Thyroid gland (tissue), 4 donors: ENCODE data around the gene SKIC8.

Experiments
- CTCF ChIP-seq, 6 experiments: fragments of 200-600 bp in 3 of 6; fragments of 450-650 bp in 3 of 6; sonication (generic) in 3 of 6; IDR thresholded peaks; one replicate each; pipeline ENCODE4 v1.5.1; 2016 to 2019; ENCODE audit warnings: antibody characterized with exemption in 6 of 6, mild to moderate bottlenecking in 2 of 6, inconsistent platforms in 1 of 6, moderate library complexity in 1 of 6
- POLR2A ChIP-seq, 2 donors: fragments of 450-650 bp; IDR thresholded peaks; one replicate each; pipeline ENCODE4 v1.6.1; 2017; ENCODE audit warnings: antibody characterized with exemption in 2 of 2, mild to moderate bottlenecking in 2 of 2, moderate library complexity in 1 of 2

- no peak for TF ChIP-seq CTCF (IDR thresholded peaks at IDR 0.05)
- TF ChIP-seq POLR2A (IDR thresholded peaks at IDR 0.05) = no peak
Observed at GRCh38 chr15:78304216-78305066, 5.0 kb upstream of the SKIC8 start.
